ENCODE measurements around the gene OLFML2A.
A peak's percentile ranks its signal among the peaks of the same experiment; 100 is the strongest.
"Not testable (repeated sequence)": the region's sequence is repeated elsewhere in the genome, so short reads cannot be mapped to it uniquely, and the experiment has no call there.

The OLFML2A gene

DNA sequence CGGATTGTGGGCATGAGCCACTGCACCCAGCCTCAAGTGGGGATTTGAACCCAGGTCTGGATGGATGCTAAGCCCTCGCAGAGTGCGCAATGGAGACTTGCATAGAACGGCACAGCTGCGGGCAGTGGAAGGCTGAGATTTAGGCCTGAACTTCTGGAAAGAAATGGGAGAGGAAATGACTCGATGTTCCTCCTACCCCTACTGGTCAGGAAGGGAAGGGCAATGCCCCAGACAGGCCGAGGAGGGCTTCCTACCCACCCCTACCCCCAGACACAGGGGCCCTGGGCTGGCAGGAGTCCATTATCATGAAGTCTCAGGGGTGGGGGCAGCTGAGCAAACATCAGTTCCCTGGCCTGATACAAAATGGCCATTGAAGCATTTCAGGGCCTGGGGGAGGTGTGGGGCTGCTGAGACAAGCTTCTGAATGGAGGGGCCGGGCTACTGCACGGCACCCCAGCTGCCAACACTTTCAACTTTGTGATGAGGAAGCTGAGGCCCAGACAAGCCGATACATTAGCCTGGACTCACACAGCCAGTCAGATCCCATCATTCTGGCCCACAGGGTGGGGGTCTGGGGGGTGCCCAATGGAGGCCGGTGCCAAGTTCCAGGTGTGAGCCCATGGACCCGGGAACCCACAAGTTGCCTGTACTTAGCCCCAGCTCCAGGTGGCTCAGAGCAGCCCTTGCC is 62.8 kb downstream of the OLFML2A start:
- WGBS (ENCODE audit: insufficient coverage): 75% methylated on average over 6 of the region's 12 CpGs

DNA sequence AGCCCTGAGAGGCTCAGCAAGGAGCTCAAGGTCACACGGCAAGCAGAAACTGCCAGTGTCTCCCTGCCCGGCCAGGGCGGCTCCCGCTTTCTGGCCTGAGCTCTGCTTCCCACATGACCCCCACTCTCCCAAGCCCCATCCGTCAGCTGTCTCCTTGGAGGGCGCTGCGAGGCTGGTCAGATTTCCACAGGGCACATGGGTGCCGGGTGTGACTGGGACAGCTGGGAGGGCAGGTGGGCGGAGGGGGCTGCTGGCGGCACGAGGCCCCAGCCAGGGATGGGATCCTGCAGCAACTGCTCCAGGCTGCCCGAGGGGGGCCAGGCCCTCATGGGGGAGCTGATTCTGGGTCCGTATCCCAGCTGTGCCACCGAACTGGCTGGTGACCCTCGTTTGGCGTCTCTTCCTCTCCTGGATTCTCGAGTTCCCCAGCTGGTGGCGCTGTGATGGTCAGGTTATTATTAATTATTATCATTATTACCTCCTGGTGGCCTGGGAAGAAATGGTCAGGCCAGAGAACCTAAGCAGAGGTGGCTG is 63.4 kb downstream of the OLFML2A start:
- CTCF ChIA-PET: interaction anchor here (0.7 to 15.6 kb wide), 16 partner anchors 9 to 74 kb away, joined by 3 to 213 read pairs (median 4); partner anchors contain the start of genes OLFML2A and WDR38
- Histone ChIP-seq H3K36me3 (ENCODE audit: control insufficient read depth in 4 of 4, insufficient read depth in 4 of 4, low read length in 3 of 4) (no peaks in the 10 kb centered on the region), H3K27ac (ENCODE audit: insufficient read depth in 1 of 2, low read depth in 1 of 2, low read length in 2 of 2, poor library complexity in 1 of 2, severe bottlenecking in 2 of 2) (no peak overlapping the region), H3K9me3 (ENCODE audit: control extremely low read depth in 1 of 5, control insufficient read depth in 4 of 5, insufficient read depth in 2 of 5, low read depth in 1 of 5, low read length in 4 of 5) (no peaks in the 10 kb centered on the region), H3K4me1 (ENCODE audit: control extremely low read depth in 1 of 4, control insufficient read depth in 4 of 4, insufficient read depth in 4 of 4, low read length in 3 of 4) (peaks cover 0 to 2% (median 2%) of the 10 kb centered on the region in 4 experiments), H3K27me3 (replicated peaks in 2 of 5; ENCODE audit: control insufficient read depth in 4 of 5, insufficient read depth in 5 of 5, low read length in 4 of 5) (no peaks in the 10 kb centered on the region), H3K4me3 (ENCODE audit: control insufficient read depth in 1 of 7, extremely low read depth in 1 of 7, insufficient read depth in 4 of 7, low read depth in 2 of 7, low read length in 6 of 7) (no peak overlapping the region)
- WGBS (ENCODE audit: insufficient coverage): 89% methylated on average over 13 of the region's 18 CpGs
- POLR2A ChIA-PET: no interaction called here
- DNase-seq: no peak

More for the DNA sequence above, 62.8 kb downstream of the OLFML2A start:
- DNase-seq: peak in 2 of 3 donors; percentile 43 to 52
- Histone ChIP-seq H3K9me3 (ENCODE audit: control extremely low read depth in 1 of 5, control insufficient read depth in 4 of 5, insufficient read depth in 2 of 5, low read depth in 1 of 5, low read length in 4 of 5) (no peaks in the 10 kb centered on the region), H3K4me1 (ENCODE audit: control extremely low read depth in 1 of 4, control insufficient read depth in 4 of 4, insufficient read depth in 4 of 4, low read length in 3 of 4) (peaks cover 0 to 8% (median 8%) of the 10 kb centered on the region in 4 experiments), H3K27ac (ENCODE audit: insufficient read depth in 1 of 2, low read depth in 1 of 2, low read length in 2 of 2, poor library complexity in 1 of 2, severe bottlenecking in 2 of 2) (no peak overlapping the region), H3K36me3 (ENCODE audit: control insufficient read depth in 4 of 4, insufficient read depth in 4 of 4, low read length in 3 of 4) (no peaks in the 10 kb centered on the region), H3K27me3 (replicated peaks in 2 of 5; ENCODE audit: control insufficient read depth in 4 of 5, insufficient read depth in 5 of 5, low read length in 4 of 5) (no peaks in the 10 kb centered on the region), H3K4me3 (ENCODE audit: control insufficient read depth in 1 of 7, extremely low read depth in 1 of 7, insufficient read depth in 4 of 7, low read depth in 2 of 7, low read length in 6 of 7) (no peak overlapping the region)
- ChIA-PET CTCF (interaction anchor here (0.7 to 15.6 kb wide), 14 partner anchors 9 to 116 kb away, joined by 3 to 213 read pairs (median 5); partner anchors contain the start of genes OLFML2A and WDR38), POLR2A (no interaction called here)

DNA sequence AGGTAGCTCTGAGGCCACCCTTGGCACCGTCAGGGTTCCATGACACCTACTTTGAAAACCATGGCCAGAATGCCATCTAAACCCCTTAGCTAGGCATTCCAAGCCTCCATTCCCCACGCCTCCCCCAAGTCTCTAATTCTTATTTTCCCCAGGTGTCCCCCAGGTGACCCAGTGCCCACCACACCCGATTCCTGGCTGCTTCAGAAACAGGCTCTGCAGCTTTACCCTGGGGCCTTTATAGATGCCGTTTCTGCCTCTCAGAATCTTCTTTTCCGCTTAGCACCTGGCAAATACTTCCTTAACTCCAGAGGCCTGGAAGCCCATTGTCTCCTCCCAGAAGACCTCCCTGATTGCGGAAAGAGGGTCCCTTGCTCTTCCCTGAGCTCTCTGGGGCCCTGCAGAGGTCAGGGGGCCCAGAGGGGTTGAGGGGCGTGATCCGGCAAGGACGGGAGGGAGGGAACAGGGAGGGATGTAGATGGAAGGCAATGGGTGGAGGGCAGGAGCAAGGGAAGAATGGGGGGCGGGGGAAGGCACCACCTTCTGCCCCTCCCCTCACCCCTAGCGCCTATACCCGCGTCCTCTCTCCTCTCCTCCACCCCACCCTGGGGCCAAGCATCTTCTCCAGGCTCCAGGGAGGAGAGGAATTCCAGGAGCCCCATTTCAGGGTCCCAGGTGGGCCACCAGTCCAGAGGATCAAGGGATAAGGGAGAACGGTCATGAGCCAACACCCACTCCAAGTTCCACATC is 64.3 kb downstream of the OLFML2A start:
- Histone ChIP-seq H3K4me1 (ENCODE audit: control extremely low read depth in 1 of 4, control insufficient read depth in 4 of 4, insufficient read depth in 4 of 4, low read length in 3 of 4) (no peaks in the 10 kb centered on the region), H3K27ac (ENCODE audit: insufficient read depth in 1 of 2, low read depth in 1 of 2, low read length in 2 of 2, poor library complexity in 1 of 2, severe bottlenecking in 2 of 2) (no peak overlapping the region), H3K27me3 (replicated peaks in 2 of 5; ENCODE audit: control insufficient read depth in 4 of 5, insufficient read depth in 5 of 5, low read length in 4 of 5) (no peaks in the 10 kb centered on the region), H3K9me3 (ENCODE audit: control extremely low read depth in 1 of 5, control insufficient read depth in 4 of 5, insufficient read depth in 2 of 5, low read depth in 1 of 5, low read length in 4 of 5) (no peaks in the 10 kb centered on the region), H3K36me3 (ENCODE audit: control insufficient read depth in 4 of 4, insufficient read depth in 4 of 4, low read length in 3 of 4) (no peaks in the 10 kb centered on the region), H3K4me3 (ENCODE audit: control insufficient read depth in 1 of 7, extremely low read depth in 1 of 7, insufficient read depth in 4 of 7, low read depth in 2 of 7, low read length in 6 of 7) (no peak overlapping the region)
- POLR2A ChIA-PET: no interaction called here
- CTCF ChIA-PET: interaction anchor here (0.8 to 15.6 kb wide), 10 partner anchors 10 to 67 kb away, joined by 3 to 213 read pairs (median 6); partner anchors contain the start of genes OLFML2A and WDR38
- no peak for DNase-seq
- 98% methylated on average over 7 of the region's 14 CpGs for WGBS (ENCODE audit: insufficient coverage)

DNA sequence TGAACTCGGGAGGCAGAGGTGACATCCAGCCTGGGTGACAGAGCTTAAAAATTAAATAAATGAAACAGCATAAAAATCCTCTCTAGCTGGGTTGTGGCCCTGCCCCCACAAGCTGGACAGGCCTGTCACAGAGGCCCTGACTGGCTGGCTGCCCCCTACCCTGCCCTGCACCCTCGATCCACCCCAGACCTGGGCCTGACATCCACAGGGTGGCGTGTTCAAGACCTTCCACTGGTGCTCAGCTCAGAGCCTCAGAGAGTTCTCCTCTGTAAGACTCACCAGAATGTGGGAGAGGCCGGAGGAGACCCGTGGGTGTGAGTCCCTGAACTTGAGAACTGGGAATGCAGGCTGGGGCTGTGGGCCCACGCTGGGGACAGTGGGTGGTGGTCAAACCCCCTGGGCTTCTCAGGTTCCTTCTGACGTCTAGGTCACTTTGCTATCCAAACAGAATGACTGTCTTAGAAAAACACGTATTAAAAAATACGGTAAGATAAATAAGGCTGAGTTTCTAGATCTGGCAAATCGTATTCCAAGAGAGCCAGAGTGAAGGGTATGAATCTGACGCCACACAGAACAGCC is 66.6 kb downstream of the OLFML2A start:
- Histone ChIP-seq H3K4me3 (ENCODE audit: control insufficient read depth in 1 of 7, extremely low read depth in 1 of 7, insufficient read depth in 4 of 7, low read depth in 2 of 7, low read length in 6 of 7) (no peak overlapping the region), H3K9me3 (ENCODE audit: control extremely low read depth in 1 of 5, control insufficient read depth in 4 of 5, insufficient read depth in 2 of 5, low read depth in 1 of 5, low read length in 4 of 5) (no peaks in the 10 kb centered on the region), H3K27me3 (replicated peaks in 2 of 5; ENCODE audit: control insufficient read depth in 4 of 5, insufficient read depth in 5 of 5, low read length in 4 of 5) (no peaks in the 10 kb centered on the region), H3K36me3 (ENCODE audit: control insufficient read depth in 4 of 4, insufficient read depth in 4 of 4, low read length in 3 of 4) (no peaks in the 10 kb centered on the region), H3K27ac (ENCODE audit: insufficient read depth in 1 of 2, low read depth in 1 of 2, low read length in 2 of 2, poor library complexity in 1 of 2, severe bottlenecking in 2 of 2) (no peak overlapping the region), H3K4me1 (ENCODE audit: control extremely low read depth in 1 of 4, control insufficient read depth in 4 of 4, insufficient read depth in 4 of 4, low read length in 3 of 4) (no peaks in the 10 kb centered on the region)
- DNase-seq: no peak
- CTCF ChIA-PET: interaction anchor here (0.6 to 21.5 kb wide), 6 partner anchors 8 to 330 kb away, joined by 3 to 547 read pairs (median 4); partner anchors contain the start of genes NR6A1, OLFML2A and WDR38
- WGBS (ENCODE audit: insufficient coverage): 95% methylated on average over 11 of the region's 11 CpGs
- POLR2A ChIA-PET: no interaction called here

DNA sequence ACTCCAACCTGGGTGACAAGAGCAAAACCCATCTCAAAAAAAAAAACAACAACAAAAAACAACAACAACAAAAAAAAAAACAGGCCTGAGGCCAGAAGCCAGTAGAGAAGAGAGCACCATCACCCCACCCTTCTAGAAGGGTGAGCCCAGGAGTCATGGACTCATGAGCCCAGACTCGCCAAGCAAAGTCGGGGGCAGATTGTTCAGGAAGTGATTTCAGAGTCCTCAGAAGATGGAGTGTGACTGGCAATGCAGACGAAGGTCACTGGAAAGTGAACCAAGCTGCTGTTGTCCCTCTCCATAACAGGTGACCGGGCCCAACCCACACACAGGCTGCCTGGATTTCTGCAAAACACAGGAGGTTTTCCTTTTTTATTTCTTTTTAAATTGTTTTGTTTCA is 67.4 kb downstream of the OLFML2A start:
- Histone ChIP-seq H3K27ac (ENCODE audit: insufficient read depth in 1 of 2, low read depth in 1 of 2, low read length in 2 of 2, poor library complexity in 1 of 2, severe bottlenecking in 2 of 2) (no peak overlapping the region), H3K27me3 (replicated peaks in 2 of 5; ENCODE audit: control insufficient read depth in 4 of 5, insufficient read depth in 5 of 5, low read length in 4 of 5) (no peaks in the 10 kb centered on the region), H3K9me3 (ENCODE audit: control extremely low read depth in 1 of 5, control insufficient read depth in 4 of 5, insufficient read depth in 2 of 5, low read depth in 1 of 5, low read length in 4 of 5) (no peaks in the 10 kb centered on the region), H3K4me3 (ENCODE audit: control insufficient read depth in 1 of 7, extremely low read depth in 1 of 7, insufficient read depth in 4 of 7, low read depth in 2 of 7, low read length in 6 of 7) (no peak overlapping the region), H3K4me1 (ENCODE audit: control extremely low read depth in 1 of 4, control insufficient read depth in 4 of 4, insufficient read depth in 4 of 4, low read length in 3 of 4) (no peaks in the 10 kb centered on the region), H3K36me3 (ENCODE audit: control insufficient read depth in 4 of 4, insufficient read depth in 4 of 4, low read length in 3 of 4) (no peaks in the 10 kb centered on the region)
- ChIA-PET POLR2A (no interaction called here), CTCF (interaction anchor here (14.8 to 21.5 kb wide), 2 partner anchors 9 to 70 kb away, joined by 213 to 547 read pairs; partner anchors contain the start of genes NR6A1 and OLFML2A)
- 67% methylated on average over 3 of the region's 4 CpGs for WGBS (ENCODE audit: insufficient coverage)
- no peak for DNase-seq

DNA sequence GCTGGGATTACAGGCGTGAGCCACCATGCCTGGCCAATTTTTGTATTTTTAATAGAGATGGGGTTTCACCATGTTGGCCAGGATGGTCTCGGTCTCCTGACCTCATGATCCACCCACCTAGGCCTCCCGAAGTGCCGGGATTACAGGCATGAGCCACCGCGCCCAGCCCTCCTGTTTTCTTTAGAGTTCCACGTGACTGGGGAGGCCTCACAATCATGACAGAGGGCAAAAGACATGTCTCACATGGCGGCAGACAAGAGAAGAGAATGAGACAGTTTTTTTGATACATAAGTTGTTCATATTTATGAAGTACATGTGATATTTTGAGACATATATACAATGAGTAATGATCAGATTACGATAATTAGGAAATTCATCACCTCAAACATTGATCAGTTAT is 69.5 kb downstream of the OLFML2A start:
- not testable (repeated sequence) for DNase-seq; H3K27ac ChIP-seq (ENCODE audit: insufficient read depth in 1 of 2, low read depth in 1 of 2, low read length in 2 of 2, poor library complexity in 1 of 2, severe bottlenecking in 2 of 2); H3K4me1 ChIP-seq (ENCODE audit: control extremely low read depth in 1 of 4, control insufficient read depth in 4 of 4, insufficient read depth in 4 of 4, low read length in 3 of 4); H3K27me3 ChIP-seq (replicated peaks in 2 of 5; ENCODE audit: control insufficient read depth in 4 of 5, insufficient read depth in 5 of 5, low read length in 4 of 5); H3K4me3 ChIP-seq (ENCODE audit: control insufficient read depth in 1 of 7, extremely low read depth in 1 of 7, insufficient read depth in 4 of 7, low read depth in 2 of 7, low read length in 6 of 7); H3K36me3 ChIP-seq (ENCODE audit: control insufficient read depth in 4 of 4, insufficient read depth in 4 of 4, low read length in 3 of 4); H3K9me3 ChIP-seq (ENCODE audit: control extremely low read depth in 1 of 5, control insufficient read depth in 4 of 5, insufficient read depth in 2 of 5, low read depth in 1 of 5, low read length in 4 of 5)
- ChIA-PET POLR2A (interaction anchor here (0.7 kb wide), 1 partner anchor 225 kb away, joined by 3 read pairs; no protein-coding TSS in a partner anchor), CTCF (interaction anchor here (0.6 to 21.5 kb wide), 5 partner anchors 9 to 249 kb away, joined by 3 to 547 read pairs (median 4); partner anchors contain the start of genes NR6A1 and OLFML2A)
- WGBS (ENCODE audit: insufficient coverage): 88% methylated on average over 6 of the region's 9 CpGs
